ENCODE results near the gene KRABD2.
A peak's percentile ranks its signal among the peaks of the same experiment; 100 is the strongest.
"Not testable (repeated sequence)": the region's sequence is repeated elsewhere in the genome, so short reads cannot be mapped to it uniquely, and the experiment has no call there.

The KRABD2 gene

GRCh38 chr17:8392674-8393469 lies 16.4 kb upstream of the KRABD2 start:
- no peak for DNase-seq (ENCODE audit: low read depth in 2 of 2)

GRCh38 chr17:8392274-8392673 lies 15.8 kb upstream of the KRABD2 start:
- DNase-seq (ENCODE audit: low read depth in 2 of 2), result no peak

GRCh38 chr17:8391711-8392110 lies 15.2 kb upstream of the KRABD2 start:
- DNase-seq (ENCODE audit: low read depth in 2 of 2), result no peak

GRCh38 chr17:8387914-8388651 lies 11.6 kb upstream of the KRABD2 start:
- DNase-seq (ENCODE audit: low read depth in 2 of 2), result no peak

GRCh38 chr17:8386841-8387240 lies 10.3 kb upstream of the KRABD2 start:
- no peak for DNase-seq (ENCODE audit: low read depth in 2 of 2)

- DNase-seq (ENCODE audit: low read depth in 2 of 2), result peak in 1 of 2 donors; percentile 58
Observed at GRCh38 chr17:8384801-8385378, 8.4 kb upstream of the KRABD2 start.

GRCh38 chr17:8383143-8383822 lies 6.8 kb upstream of the KRABD2 start, which contains the start of gene RPL26:
RPL26 (minus strand) TSS chr17:8383193; CDS start chr17:8382310, 883 bp downstream.
- DNase-seq (ENCODE audit: low read depth in 2 of 2), result peak; percentile 97 to 98

GRCh38 chr17:8382880-8383142 lies 6.3 kb upstream of the KRABD2 start:
- DNase-seq (ENCODE audit: low read depth in 2 of 2), result no peak

- peak in 1 of 2 donors; percentile 30 for DNase-seq (ENCODE audit: low read depth in 2 of 2)
Observed at GRCh38 chr17:8382052-8382879, 5.8 kb upstream of the KRABD2 start.

- no peak for DNase-seq (ENCODE audit: low read depth in 2 of 2)
Observed at GRCh38 chr17:8380049-8380448, 3.5 kb upstream of the KRABD2 start.

GRCh38 chr17:8378117-8378516 lies 1.6 kb upstream of the KRABD2 start:
- not testable (repeated sequence) for DNase-seq (ENCODE audit: low read depth in 2 of 2)

GRCh38 chr17:8377422-8377821 lies 918 bp upstream of the KRABD2 start:
- no peak for DNase-seq (ENCODE audit: low read depth in 2 of 2)

GRCh38 chr17:8375738-8376259 lies 705 bp downstream of the KRABD2 start:
- DNase-seq (ENCODE audit: low read depth in 2 of 2), result peak in 1 of 2 donors; percentile 35

GRCh38 chr17:8373856-8374255 lies 2.6 kb downstream of the KRABD2 start:
- DNase-seq (ENCODE audit: low read depth in 2 of 2), result not testable (repeated sequence)

- DNase-seq (ENCODE audit: low read depth in 2 of 2), result no peak
Observed at GRCh38 chr17:8372422-8372821, 4.1 kb downstream of the KRABD2 start.

GRCh38 chr17:8371786-8372185 lies 4.7 kb downstream of the KRABD2 start:
- peak in 1 of 2 donors; percentile 54 for DNase-seq (ENCODE audit: low read depth in 2 of 2)

GRCh38 chr17:8369944-8370343 lies 6.6 kb downstream of the KRABD2 start:
- no peak for DNase-seq (ENCODE audit: low read depth in 2 of 2)

- DNase-seq (ENCODE audit: low read depth in 2 of 2), result no peak
Observed at GRCh38 chr17:8368193-8368592, 8.3 kb downstream of the KRABD2 start.

- DNase-seq (ENCODE audit: low read depth in 2 of 2), result peak in 1 of 2 donors; percentile 80
Observed at GRCh38 chr17:8366231-8366630, 10.3 kb downstream of the KRABD2 start.

GRCh38 chr17:8365143-8365542 lies 11.4 kb downstream of the KRABD2 start:
- DNase-seq (ENCODE audit: low read depth in 2 of 2), result peak in 1 of 2 donors; percentile 70

Measured in dermis microvascular lymphatic vessel endothelial cell (primary cell).